ENCODE results near the gene PEX19.

The PEX19 gene, protein sequence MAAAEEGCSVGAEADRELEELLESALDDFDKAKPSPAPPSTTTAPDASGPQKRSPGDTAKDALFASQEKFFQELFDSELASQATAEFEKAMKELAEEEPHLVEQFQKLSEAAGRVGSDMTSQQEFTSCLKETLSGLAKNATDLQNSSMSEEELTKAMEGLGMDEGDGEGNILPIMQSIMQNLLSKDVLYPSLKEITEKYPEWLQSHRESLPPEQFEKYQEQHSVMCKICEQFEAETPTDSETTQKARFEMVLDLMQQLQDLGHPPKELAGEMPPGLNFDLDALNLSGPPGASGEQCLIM

DNA sequence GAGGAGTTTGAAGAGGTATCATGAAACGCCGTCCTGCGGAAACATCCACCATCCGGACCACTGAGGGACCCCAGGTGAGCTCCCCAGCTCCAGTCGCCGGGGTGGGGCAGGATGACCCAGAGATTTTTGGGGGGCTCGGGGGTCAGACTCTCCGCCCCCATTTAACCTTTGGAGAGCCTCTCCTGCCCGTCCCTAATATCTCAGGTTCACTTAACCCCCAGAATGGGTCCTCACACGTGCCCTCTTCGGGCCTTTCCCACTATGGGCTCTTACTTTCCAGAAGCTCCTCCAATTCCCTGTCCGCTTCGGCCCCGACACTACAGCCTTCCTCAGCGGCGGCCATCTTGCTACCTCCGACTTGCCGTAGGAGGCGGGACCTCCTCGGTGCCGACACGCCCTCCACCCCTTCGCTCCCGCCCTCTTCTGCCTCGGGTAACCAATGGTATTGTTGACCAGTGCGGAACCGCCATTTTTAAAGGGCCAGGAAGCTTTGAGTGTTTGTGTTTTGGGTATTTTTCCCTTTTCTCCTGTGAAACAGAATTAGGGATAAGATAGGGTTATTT lies at the start of gene PEX19:
PEX19 (minus strand) TSS at position 352 of the 563 bp plus-strand sequence; CDS start at position 343, 9 bp downstream.
- Mint-ChIP-seq H3K9me3 (no peaks in the 10 kb centered on the region), H3K36me3 (peaks cover 27% of the 10 kb centered on the region), H3K4me3 (peak within 1 kb of the TSS; percentile 99), H3K27me3 (no peaks in the 10 kb centered on the region), H3K4me1 (peaks cover 28% of the 10 kb centered on the region), H3K27ac (peak within 1 kb of the TSS; percentile 93)
- peak; percentile 99 for ATAC-seq

DNA sequence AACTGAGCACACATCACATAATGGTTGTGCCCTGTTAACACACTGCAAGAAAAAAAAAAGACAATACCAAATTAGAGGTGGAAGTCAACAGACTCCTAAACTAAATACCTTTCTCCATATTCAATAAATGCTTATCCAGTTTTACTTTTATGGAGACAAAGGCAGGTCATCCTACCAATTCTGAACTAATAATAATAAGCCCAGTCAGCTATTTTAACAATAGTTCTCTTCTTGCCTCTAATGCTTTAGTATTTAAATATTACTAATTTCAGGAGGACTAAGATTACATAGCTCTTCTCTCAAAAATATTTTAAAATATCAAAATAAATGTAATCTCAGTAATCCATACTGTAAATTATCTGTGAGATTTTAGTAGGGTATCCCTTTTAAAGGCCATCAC lies 47.6 kb upstream of the PEX19 start:
- Mint-ChIP-seq H3K9me3 (no peaks in the 10 kb centered on the region), H3K27ac (no peak overlapping the region), H3K36me3 (peaks cover 68% of the 10 kb centered on the region), H3K4me3 (no peak overlapping the region), H3K27me3 (no peaks in the 10 kb centered on the region), H3K4me1 (no peaks in the 10 kb centered on the region)
- ATAC-seq: no peak

DNA sequence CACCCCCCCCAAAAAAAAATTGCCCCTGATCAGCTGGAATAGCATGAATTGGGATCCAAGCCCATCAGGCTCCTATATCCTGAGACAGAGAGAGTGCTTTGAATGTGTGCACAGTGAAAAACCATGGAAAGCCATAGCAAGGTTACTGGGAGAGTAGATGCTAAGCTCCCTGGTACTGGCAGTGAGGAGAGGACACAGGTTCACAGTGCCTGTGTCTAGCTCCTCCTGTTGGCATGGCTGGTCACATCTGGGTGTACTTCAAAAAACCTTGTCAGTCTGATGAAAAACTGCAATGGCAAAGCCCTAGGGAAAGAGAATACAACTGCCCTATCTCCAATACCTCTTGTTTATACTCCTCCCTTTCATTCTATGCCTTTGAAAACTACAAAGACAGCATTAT lies 45.2 kb upstream of the PEX19 start:
- ATAC-seq: no peak
- Mint-ChIP-seq H3K36me3 (peaks cover 72% of the 10 kb centered on the region), H3K27ac (no peak overlapping the region), H3K4me1 (no peaks in the 10 kb centered on the region), H3K9me3 (no peaks in the 10 kb centered on the region), H3K4me3 (no peak overlapping the region), H3K27me3 (no peaks in the 10 kb centered on the region)

DNA sequence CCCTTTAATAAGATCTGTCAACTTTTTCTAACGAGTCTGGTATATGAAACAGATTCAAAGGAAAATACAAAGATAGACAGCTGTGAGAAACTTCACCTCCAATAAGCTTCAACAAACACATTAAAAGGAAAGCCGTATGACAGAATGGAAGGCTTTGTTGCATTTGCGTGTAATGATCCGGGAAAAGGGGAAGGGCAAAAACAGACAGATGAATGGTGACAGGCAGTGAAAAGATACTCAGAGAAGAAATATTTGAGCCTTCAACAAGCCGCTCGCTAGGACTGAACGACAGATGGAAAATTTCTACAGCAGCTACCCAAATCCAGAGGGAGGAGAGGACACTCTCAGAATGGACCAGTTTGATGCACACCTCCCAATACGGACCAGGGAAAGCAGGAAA lies 43.3 kb upstream of the PEX19 start:
- no peak for ATAC-seq
- Mint-ChIP-seq H3K36me3 (peaks cover 73% of the 10 kb centered on the region), H3K9me3 (no peaks in the 10 kb centered on the region), H3K27ac (peak overlapping the region; percentile 26), H3K27me3 (no peaks in the 10 kb centered on the region), H3K4me3 (no peak overlapping the region), H3K4me1 (no peaks in the 10 kb centered on the region)

DNA sequence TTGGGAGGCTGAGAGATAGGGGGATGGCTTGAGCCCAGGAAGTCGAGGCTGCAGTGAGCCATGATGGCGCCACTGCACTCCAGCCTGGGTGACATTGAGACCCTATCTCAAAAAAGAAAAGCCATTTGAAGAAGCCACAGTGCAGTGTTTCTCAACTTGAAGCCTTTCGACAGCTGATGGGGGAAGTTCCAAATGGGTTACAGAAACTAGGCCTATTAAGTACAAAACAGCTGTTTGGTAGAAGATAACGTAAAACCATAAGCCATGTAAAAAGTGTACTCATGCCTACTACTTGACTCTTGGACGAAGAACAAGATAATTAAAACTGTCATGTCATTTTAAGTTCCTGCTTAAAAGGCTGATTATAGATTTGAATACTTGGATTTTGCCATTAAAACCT lies 41.5 kb upstream of the PEX19 start:
- no peak for ATAC-seq
- H3K27me3 Mint-ChIP-seq: no peaks in the 10 kb centered on the region
- no peak overlapping the region for H3K4me3 Mint-ChIP-seq
- H3K36me3 Mint-ChIP-seq: peaks cover 76% of the 10 kb centered on the region
- no peaks in the 10 kb centered on the region for H3K9me3 Mint-ChIP-seq
- peaks cover 7% of the 10 kb centered on the region for H3K4me1 Mint-ChIP-seq
- no peak overlapping the region for H3K27ac Mint-ChIP-seq

DNA sequence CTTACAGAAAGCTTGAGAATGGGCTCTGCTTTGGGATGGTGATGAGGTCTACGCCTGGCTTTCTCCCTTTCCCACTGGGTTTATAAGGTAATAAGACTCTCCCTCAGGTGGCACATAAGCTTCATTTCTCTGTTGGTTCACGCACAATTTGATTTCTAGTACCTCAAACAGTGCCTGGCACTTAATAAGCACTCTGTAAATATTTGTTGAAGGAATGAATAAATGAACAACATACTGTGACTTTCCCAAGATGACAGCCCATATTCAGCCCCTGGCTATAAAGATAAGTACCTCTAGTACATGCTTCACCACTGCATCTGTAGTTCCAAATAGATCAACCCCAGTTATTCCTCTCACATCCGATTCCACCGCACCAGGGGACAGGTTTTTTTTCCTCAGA lies 40.3 kb upstream of the PEX19 start:
- Mint-ChIP-seq H3K4me3 (no peak overlapping the region), H3K4me1 (peaks cover 7% of the 10 kb centered on the region), H3K27me3 (no peaks in the 10 kb centered on the region), H3K9me3 (no peaks in the 10 kb centered on the region), H3K36me3 (peaks cover 82% of the 10 kb centered on the region), H3K27ac (no peak overlapping the region)
- ATAC-seq: no peak

DNA sequence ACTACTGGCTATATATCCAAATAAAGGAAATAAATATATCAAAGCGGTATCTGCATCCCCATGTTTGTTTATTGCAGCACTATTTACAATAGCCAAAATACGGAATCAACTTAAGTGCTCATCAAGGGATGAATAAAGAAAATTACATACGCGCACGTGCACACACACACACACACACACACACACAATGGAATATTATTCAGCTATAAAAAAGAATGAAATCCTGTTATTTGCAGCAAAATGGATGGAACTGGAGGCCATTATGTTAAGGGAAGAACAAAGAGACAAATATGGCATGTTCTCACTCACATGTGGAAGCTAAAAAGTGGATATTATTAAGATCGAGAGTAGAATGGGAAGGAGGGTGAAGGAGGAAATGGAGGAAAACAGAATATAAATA lies 37.9 kb upstream of the PEX19 start:
- H3K36me3 Mint-ChIP-seq: peaks cover 86% of the 10 kb centered on the region
- no peak overlapping the region for H3K27ac Mint-ChIP-seq

DNA sequence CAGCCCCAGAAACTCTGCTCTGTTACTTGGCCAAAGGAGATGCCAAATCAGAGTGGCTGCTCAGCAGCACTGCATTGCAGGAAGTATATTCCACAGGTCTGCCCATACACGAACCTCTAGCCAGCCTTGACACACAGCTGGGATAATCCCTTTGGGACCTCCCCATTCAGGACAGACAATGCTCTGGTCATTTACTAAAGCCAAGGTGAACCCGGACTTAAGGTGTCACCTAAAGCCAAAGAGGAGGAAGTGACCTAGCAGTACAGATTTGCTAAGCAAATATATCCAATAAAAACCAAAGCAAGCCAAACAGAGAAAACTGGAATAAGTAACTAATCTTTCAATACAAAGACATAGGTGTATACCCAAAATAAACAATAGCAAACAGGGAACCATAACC lies 30.4 kb upstream of the PEX19 start:
- peak overlapping the region; percentile 24 for H3K27ac Mint-ChIP-seq
- H3K36me3 Mint-ChIP-seq: peaks cover 93% of the 10 kb centered on the region

More for the DNA sequence above, 37.9 kb upstream of the PEX19 start:
- peaks cover 15% of the 10 kb centered on the region for H3K4me1 Mint-ChIP-seq
- ATAC-seq: no peak
- H3K4me3 Mint-ChIP-seq: no peak overlapping the region
- no peaks in the 10 kb centered on the region for H3K9me3 Mint-ChIP-seq
- no peaks in the 10 kb centered on the region for H3K27me3 Mint-ChIP-seq

DNA sequence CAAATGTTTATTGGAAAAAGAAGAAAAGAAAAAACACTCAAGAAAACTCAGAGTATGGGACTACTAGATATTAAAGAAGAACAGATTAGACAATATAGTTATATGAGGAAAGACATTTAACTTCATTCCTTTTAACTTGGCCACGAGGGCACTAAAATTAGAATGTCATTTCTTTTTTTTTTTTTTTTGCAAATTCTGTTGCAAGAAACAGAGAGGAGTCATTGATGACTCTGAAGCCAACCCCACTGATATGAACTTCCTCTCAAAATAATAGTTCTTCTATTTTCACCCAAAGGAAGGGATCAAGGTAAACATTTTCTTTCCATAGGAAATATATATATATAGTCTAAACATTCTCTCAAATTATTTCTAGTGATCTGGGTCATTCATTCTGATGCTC lies 24.6 kb upstream of the PEX19 start:
- Mint-ChIP-seq H3K9me3 (no peaks in the 10 kb centered on the region), H3K4me1 (peaks cover 36% of the 10 kb centered on the region), H3K36me3 (peaks cover 79% of the 10 kb centered on the region), H3K27ac (peak overlapping the region; percentile 48), H3K4me3 (no peak overlapping the region), H3K27me3 (no peaks in the 10 kb centered on the region)
- no peak for ATAC-seq

More for the DNA sequence above, 30.4 kb upstream of the PEX19 start:
- H3K4me3 Mint-ChIP-seq: no peak overlapping the region
- no peak for ATAC-seq
- peaks cover 13% of the 10 kb centered on the region for H3K4me1 Mint-ChIP-seq
- H3K27me3 Mint-ChIP-seq: no peaks in the 10 kb centered on the region
- H3K9me3 Mint-ChIP-seq: peaks cover 6% of the 10 kb centered on the region

DNA sequence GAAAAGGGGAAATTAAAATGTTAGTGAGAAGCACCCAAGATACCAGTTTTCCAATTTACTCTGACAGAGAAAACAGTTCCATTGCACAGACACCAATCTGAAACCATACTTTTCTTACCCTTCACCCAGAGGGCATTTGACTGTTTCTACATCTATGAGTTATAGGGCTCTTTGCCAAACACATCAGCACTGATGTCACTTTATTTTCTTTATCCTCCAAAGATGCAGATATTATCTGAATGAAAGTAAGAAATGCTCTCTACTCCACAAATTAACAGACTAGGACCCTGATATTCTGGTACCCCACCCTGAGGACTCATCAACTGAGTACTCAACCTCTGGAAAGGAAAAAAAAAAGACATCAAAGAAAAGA lies 24.2 kb upstream of the PEX19 start:
- Mint-ChIP-seq H3K4me1 (peaks cover 36% of the 10 kb centered on the region), H3K9me3 (no peaks in the 10 kb centered on the region), H3K27ac (peak overlapping the region; percentile 48), H3K27me3 (no peaks in the 10 kb centered on the region), H3K4me3 (no peak overlapping the region), H3K36me3 (peaks cover 75% of the 10 kb centered on the region)
- ATAC-seq: no peak

DNA sequence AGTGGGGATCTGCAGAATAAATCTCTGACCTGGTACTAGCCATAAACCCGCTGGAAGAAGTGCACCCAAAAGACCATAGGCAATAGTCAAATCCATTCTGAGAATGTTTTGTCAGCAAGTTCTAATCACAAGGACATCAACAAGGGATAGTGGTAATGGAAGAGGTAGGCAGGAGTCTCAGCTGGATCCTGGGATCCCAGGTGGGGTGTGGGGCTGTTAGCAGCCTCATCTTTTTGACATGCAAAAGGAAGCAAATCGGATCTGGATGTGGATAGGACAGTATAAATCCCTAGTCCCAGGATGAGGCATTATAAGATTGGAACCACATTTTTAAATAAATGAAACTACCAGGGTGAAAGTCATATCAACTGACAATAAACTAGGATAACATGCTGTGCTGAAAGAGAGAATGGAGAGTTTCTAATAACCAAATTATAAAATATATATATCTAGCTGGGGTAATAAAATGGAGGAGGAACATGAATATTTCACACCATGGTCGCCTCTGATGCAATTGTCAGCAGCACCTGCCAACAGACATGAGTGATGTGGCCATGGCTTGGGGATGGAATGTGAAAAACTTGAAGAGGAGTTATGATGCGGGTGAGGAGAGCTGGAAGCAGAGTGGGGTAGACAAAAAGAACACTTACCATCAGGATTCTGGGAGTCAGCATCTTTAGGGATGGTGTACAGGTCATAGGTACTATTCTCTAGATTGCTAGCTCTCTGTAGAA lies 23.7 kb upstream of the PEX19 start:
- H3K27me3 Mint-ChIP-seq: no peaks in the 10 kb centered on the region
- H3K4me1 Mint-ChIP-seq: peaks cover 36% of the 10 kb centered on the region
- H3K36me3 Mint-ChIP-seq: peaks cover 73% of the 10 kb centered on the region
- H3K27ac Mint-ChIP-seq: peak overlapping the region; percentile 48
- no peak overlapping the region for H3K4me3 Mint-ChIP-seq
- no peaks in the 10 kb centered on the region for H3K9me3 Mint-ChIP-seq
- no peak for ATAC-seq

DNA sequence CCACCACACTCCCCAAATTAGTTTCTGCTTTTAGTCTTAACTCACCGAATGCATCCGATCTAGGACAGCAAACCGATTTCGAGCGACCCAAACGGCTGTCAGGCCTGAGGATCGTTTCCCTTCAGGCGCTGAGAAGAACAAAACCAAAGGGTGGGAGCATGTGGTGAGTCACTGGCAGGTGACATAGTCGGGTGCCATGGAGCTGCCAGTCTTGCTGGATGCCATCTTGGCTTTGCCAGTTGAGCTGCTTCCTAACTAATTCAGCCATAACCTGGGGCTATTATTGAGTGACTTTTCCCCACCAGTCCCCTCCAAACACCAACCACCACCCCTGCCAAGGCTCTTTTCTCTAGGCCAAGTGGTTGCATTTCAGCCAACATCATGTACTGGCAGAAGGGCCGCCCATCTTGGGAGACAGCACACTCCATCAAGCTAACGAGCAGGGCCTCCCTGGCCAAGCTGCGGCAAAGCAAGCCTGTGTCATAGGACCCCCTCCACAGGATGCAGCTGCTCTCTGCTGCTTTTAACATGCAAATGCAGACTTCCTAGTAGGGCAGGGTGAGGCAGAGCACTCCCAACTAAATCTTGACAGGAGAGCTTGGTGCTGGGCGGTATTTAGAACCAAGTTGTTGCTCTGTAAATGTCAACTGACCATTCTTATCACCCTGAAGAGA lies 22.3 kb upstream of the PEX19 start:
- H3K36me3 Mint-ChIP-seq: peaks cover 69% of the 10 kb centered on the region
- no peaks in the 10 kb centered on the region for H3K9me3 Mint-ChIP-seq
- peak; percentile 82 for ATAC-seq
- no peaks in the 10 kb centered on the region for H3K27me3 Mint-ChIP-seq
- peaks cover 36% of the 10 kb centered on the region for H3K4me1 Mint-ChIP-seq
- no peak overlapping the region for H3K4me3 Mint-ChIP-seq
- H3K27ac Mint-ChIP-seq: peak overlapping the region; percentile 70

DNA sequence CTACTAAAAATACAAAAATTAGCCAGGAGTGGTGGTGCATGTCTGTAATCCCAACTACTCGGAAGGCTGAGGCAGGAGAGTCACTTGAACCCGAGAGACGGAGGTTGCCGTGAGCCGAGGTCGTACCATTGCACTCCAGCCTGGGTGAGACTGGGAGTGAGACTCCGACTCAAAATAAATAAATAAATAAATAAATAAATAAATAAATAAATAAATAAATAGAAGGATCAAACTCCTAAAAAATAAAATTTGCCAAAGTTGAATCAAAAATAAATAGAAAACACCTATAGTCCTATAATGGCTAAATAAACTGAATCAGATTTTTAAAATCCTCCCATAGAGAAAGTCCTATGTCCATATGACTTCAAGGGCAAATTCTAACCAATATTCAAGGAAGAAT lies 15.2 kb upstream of the PEX19 start:
- Mint-ChIP-seq H3K36me3 (peaks cover 60% of the 10 kb centered on the region), H3K27me3 (no peaks in the 10 kb centered on the region), H3K27ac (no peak overlapping the region), H3K4me3 (no peak overlapping the region), H3K9me3 (no peaks in the 10 kb centered on the region), H3K4me1 (no peaks in the 10 kb centered on the region)
- ATAC-seq: no peak

DNA sequence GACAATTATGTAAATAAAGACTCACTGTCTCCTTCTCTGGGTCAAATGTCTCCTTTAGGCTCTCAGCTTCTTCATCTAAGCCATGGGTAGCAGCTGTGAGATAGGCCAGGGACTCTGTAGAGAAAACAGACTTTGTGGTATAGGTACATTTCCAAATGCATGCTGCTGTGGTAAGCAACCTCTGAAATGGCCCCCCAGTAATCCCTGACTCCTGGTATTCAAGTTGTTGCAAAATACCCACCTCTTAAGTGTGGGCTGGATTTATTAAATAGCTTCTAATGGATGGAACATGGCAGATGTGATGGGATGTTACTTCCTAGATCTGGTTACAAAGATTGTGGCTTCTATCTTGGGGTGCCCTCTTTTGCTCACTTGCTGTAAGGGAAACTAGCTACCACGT lies 11.1 kb upstream of the PEX19 start:
- no peak for ATAC-seq
- H3K36me3 Mint-ChIP-seq: peaks cover 90% of the 10 kb centered on the region
- H3K27ac Mint-ChIP-seq: no peak overlapping the region
- no peaks in the 10 kb centered on the region for H3K27me3 Mint-ChIP-seq
- H3K4me1 Mint-ChIP-seq: no peaks in the 10 kb centered on the region
- no peak overlapping the region for H3K4me3 Mint-ChIP-seq
- H3K9me3 Mint-ChIP-seq: no peaks in the 10 kb centered on the region
